Panc1 (cell line): ENCODE measurements around the gene PPP1R14B.

Source experiments
- CTCF ChIP-seq: fragments of 450-650 bp; IDR thresholded peaks from 2 replicates; pipeline ENCODE4 v1.5.1; 2017; ENCODE audit warnings: mild to moderate bottlenecking
- POLR2AphosphoS5 ChIP-seq: IDR thresholded peaks from 2 replicates; pipeline ENCODE4 v1.6.1; 2012; ENCODE audit warnings: mild to moderate bottlenecking, low read depth, low read length, moderate library complexity
- REST ChIP-seq, 2 experiments: IDR thresholded peaks; 2 replicates each; pipeline ENCODE4 v1.6.1; 2011 to 2012; ENCODE audit warnings: low read depth in 2 of 2, control low read depth in 1 of 2, low read length in 1 of 2, mild to moderate bottlenecking in 1 of 2, moderate library complexity in 1 of 2; ENCODE audit not compliant: insufficient read depth in 1 of 2
- SIN3A ChIP-seq: IDR thresholded peaks from 2 replicates; pipeline ENCODE4 v1.6.1; 2012; ENCODE audit warnings: low read depth, mild to moderate bottlenecking, low read length, moderate library complexity, borderline replicate concordance; ENCODE audit not compliant: insufficient read depth
- TCF7L2 ChIP-seq: IDR thresholded peaks from 2 replicates; pipeline ENCODE4 v1.6.1; 2011; ENCODE audit warnings: mild to moderate bottlenecking, low read depth, low read length, inconsistent platforms

- TF ChIP-seq POLR2AphosphoS5 (no peak), CTCF (no peak), REST (IDR thresholded peaks at IDR 0.05; ENCODE audit: insufficient read depth in 1 of 2, low read depth in 2 of 2, low read length in 1 of 2) (no peak), SIN3A (no peak), TCF7L2 (no peak)
Observed at GRCh38 chr11:64196626-64197025, 50.1 kb downstream of the PPP1R14B start.
